HS-27A (cell line): ENCODE results near the gene DIP2B.
"Not testable (repeated sequence)": the region's sequence is repeated elsewhere in the genome, so short reads cannot be mapped to it uniquely, and the experiment has no call there.

Experiments used
- DNase-seq: peaks from one replicate; pipeline ENCODE4 v3.0.0-alpha.2; 2012; ENCODE audit warnings: low read depth, missing footprints

The DIP2B gene

GRCh38 chr12:50679612-50680011 lies 174.8 kb downstream of the DIP2B start:
- no peak for DNase-seq

GRCh38 chr12:50681064-50681463 lies 176.3 kb downstream of the DIP2B start:
- DNase-seq, result not testable (repeated sequence)

- no peak for DNase-seq
These were observed 180.9 kb downstream of the DIP2B start for GRCh38 chr12:50685641-50686040.

- DNase-seq, result no peak
These were observed 181.6 kb downstream of the DIP2B start for GRCh38 chr12:50686406-50686805.

GRCh38 chr12:50686976-50687375 lies 182.2 kb downstream of the DIP2B start:
- DNase-seq, result no peak

GRCh38 chr12:50689437-50689836 lies 184.7 kb downstream of the DIP2B start:
- no peak for DNase-seq

GRCh38 chr12:50690925-50691324 lies 186.1 kb downstream of the DIP2B start:
- DNase-seq, result no peak

- no peak for DNase-seq
These were observed 191.2 kb downstream of the DIP2B start for GRCh38 chr12:50695961-50696360.

GRCh38 chr12:50696931-50697330 lies 192.1 kb downstream of the DIP2B start:
- no peak for DNase-seq

GRCh38 chr12:50699154-50699553 lies 194.4 kb downstream of the DIP2B start:
- no peak for DNase-seq

- no peak for DNase-seq
These were observed 195.2 kb downstream of the DIP2B start for GRCh38 chr12:50699940-50700339.

- no peak for DNase-seq
These were observed 201.8 kb downstream of the DIP2B start for GRCh38 chr12:50706606-50707005.

GRCh38 chr12:50707396-50707795 lies 202.6 kb downstream of the DIP2B start:
- DNase-seq, result no peak

GRCh38 chr12:50708631-50709030 lies 203.8 kb downstream of the DIP2B start:
- no peak for DNase-seq

GRCh38 chr12:50711121-50711520 lies 206.3 kb downstream of the DIP2B start:
- DNase-seq, result no peak

GRCh38 chr12:50715174-50715573 lies 210.4 kb downstream of the DIP2B start:
- DNase-seq, result no peak

- DNase-seq, result no peak
These were observed 214.0 kb downstream of the DIP2B start for GRCh38 chr12:50718760-50719159.

GRCh38 chr12:50720085-50720484 lies 215.3 kb downstream of the DIP2B start:
- no peak for DNase-seq

- DNase-seq, result no peak
These were observed 215.7 kb downstream of the DIP2B start for GRCh38 chr12:50720501-50720900.

- no peak for DNase-seq
These were observed 219.1 kb downstream of the DIP2B start for GRCh38 chr12:50723865-50724264.

- no peak for DNase-seq
These were observed 220.5 kb downstream of the DIP2B start for GRCh38 chr12:50725011-50725942.

GRCh38 chr12:50727466-50727865 lies 222.7 kb downstream of the DIP2B start:
- no peak for DNase-seq

GRCh38 chr12:50728417-50728816 lies 223.6 kb downstream of the DIP2B start:
- no peak for DNase-seq

GRCh38 chr12:50728841-50729240 lies 224.1 kb downstream of the DIP2B start:
- DNase-seq, result no peak
